GM12892 (cell line): Measurements from ENCODE around the gene ZNF79.

Source experiments
- POLR2AphosphoS5 ChIP-seq: IDR thresholded peaks from 2 replicates; pipeline ENCODE4 v1.6.1; 2011; ENCODE audit warnings: low read depth, low read length, control low read depth
- TAF1 ChIP-seq: IDR thresholded peaks from 2 replicates; pipeline ENCODE4 v1.6.1; 2011; ENCODE audit warnings: low read depth, mild to moderate bottlenecking, control low read depth, low read length, borderline replicate concordance

GRCh38 chr9:127448112-127448805, 24.1 kb downstream of the ZNF79 start:
- TF ChIP-seq POLR2AphosphoS5 (peak; percentile 27), TAF1 (no peak)
